Measurements from ENCODE around the gene DVL2. TPM values are rescaled to one million over a fixed set of nuclear protein-coding genes. Genes with fewer than 3 reads are reported as not detected.
A peak's percentile ranks its signal among the peaks of the same experiment; 100 is the strongest.

The DVL2 gene
- total RNA-seq, 2 donors from 2014 or later, result 32.4 to 42.4 TPM

DNA sequence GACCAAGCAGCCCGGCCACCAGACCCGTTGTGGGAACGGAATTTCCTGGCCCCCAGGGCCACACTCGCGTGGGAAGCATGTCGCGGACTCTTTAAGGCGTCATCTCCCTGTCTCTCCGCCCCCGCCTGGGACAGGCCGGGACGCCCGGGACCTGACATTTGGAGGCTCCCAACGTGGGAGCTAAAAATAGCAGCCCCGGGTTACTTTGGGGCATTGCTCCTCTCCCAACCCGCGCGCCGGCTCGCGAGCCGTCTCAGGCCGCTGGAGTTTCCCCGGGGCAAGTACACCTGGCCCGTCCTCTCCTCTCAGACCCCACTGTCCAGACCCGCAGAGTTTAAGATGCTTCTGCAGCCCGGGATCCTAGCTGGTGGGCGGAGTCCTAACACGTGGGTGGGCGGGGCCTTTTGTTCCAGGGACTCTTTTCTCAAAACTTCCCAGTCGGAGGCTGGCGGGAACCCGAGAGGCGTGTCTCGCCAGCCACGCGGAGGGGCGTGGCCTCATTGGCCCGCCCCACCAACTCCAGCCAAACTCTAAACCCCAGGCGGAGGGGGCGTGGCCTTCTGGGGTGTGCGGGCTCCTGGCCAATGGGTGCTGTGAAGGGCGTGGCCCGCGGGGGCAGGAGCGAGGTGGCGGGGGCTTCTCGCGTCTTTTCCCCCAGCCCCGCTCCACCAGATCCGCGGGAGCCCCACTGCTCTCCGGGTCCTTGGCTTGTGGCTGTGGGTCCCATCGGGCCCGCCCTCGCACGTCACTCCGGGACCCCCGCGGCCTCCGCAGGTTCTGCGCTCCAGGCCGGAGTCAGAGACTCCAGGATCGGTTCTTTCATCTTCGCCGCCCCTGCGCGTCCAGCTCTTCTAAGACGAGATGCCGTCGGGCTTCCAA is 47.0 kb upstream of the DVL2 start, which contains the start of gene SLC2A4:
TSS of gene SLC2A4 (plus strand) at position 645 of the 879 bp plus-strand sequence. CDS start at position 862, 217 bp downstream.
- Histone ChIP-seq H3K36me3 (no peaks in the 10 kb centered on the region), H3K9me3 (no peaks in the 10 kb centered on the region), H3K4me1 (peaks cover 14% of the 10 kb centered on the region), H3K9ac (ENCODE audit: low read depth in 2 of 2, low read length in 2 of 2) (peak within 1 kb of the TSS; percentile 73 to 89), H3K4me3 (peak within 1 kb of the TSS; percentile 39), H3K27me3 (peaks cover 8% of the 10 kb centered on the region), H3K27ac (peak within 1 kb of the TSS; percentile 76)
- intact Hi-C loops (cut with DNase I), result no loop called here
- TF ChIP-seq, protein P1, sequence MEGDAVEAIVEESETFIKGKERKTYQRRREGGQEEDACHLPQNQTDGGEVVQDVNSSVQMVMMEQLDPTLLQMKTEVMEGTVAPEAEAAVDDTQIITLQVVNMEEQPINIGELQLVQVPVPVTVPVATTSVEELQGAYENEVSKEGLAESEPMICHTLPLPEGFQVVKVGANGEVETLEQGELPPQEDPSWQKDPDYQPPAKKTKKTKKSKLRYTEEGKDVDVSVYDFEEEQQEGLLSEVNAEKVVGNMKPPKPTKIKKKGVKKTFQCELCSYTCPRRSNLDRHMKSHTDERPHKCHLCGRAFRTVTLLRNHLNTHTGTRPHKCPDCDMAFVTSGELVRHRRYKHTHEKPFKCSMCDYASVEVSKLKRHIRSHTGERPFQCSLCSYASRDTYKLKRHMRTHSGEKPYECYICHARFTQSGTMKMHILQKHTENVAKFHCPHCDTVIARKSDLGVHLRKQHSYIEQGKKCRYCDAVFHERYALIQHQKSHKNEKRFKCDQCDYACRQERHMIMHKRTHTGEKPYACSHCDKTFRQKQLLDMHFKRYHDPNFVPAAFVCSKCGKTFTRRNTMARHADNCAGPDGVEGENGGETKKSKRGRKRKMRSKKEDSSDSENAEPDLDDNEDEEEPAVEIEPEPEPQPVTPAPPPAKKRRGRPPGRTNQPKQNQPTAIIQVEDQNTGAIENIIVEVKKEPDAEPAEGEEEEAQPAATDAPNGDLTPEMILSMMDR (IDR thresholded peaks at IDR 0.05), result no peak
- DNase-seq, result peak; percentile 98

DNA sequence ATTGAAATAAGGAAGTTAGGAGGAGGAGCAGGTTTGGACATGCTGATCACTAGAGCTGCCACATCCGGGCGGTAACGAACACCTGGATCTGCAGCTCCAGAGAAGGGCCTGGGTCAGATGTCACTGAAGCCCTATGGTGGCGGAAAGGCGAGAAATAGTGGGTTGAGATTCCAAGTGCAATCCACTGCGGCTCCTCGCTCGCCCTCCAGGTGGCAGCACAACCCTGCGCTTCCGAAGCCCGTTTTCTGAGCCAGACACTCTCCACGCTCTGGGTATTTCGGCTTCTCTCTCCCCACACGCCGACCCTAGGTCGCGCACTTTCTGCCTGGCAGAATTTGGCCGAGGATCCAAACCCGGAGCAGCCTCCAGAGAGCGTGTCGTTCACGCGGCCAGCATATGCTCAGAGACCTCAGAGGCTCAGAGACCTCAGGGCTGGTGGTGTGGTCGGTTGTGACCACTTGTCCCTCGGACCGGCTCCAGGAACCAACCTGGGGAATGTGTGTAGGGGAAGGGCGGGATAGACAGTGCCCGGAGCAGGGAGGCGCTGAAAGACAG is 46.3 kb upstream of the DVL2 start:
- intact Hi-C loops (cut with DNase I), result no loop called here

DNA sequence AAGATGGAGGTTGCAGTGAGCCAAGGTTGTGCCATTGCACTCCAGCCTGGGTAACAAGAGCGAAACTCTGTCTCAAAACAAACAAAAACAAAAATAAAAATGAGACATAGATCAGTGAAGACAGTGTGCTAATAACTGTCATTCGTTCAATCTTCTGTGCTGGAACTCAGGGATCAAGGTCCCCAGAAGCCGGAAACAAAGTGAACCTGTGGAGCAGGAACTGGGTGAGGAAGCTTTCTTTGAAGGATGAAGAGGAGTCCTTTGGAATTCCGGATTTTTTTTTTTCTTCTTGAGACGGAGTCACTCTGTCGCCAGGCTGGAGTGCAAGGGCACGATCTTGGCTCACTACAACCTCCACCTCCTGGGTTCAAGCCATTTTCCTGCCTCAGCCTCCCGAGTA is 45.1 kb upstream of the DVL2 start:
- TF ChIP-seq, protein P1 (IDR thresholded peaks at IDR 0.05), result no peak
- no peaks in the 10 kb centered on the region for H3K36me3 ChIP-seq
- peak overlapping the region in 1 of 2 donors; percentile 89 for H3K9ac ChIP-seq (ENCODE audit: low read depth in 2 of 2, low read length in 2 of 2)
- peak; percentile 71 for DNase-seq
- intact Hi-C loops (cut with DNase I), result no loop called here
- no peak overlapping the region for H3K4me3 ChIP-seq
- H3K4me1 ChIP-seq, result peaks cover 14% of the 10 kb centered on the region
- peak overlapping the region; percentile 76 for H3K27ac ChIP-seq
- peaks cover 8% of the 10 kb centered on the region for H3K27me3 ChIP-seq
- H3K9me3 ChIP-seq, result no peaks in the 10 kb centered on the region

More for the DNA sequence above, 46.3 kb upstream of the DVL2 start:
- Histone ChIP-seq H3K27me3 (peaks cover 8% of the 10 kb centered on the region), H3K4me3 (peak overlapping the region; percentile 39), H3K4me1 (peaks cover 14% of the 10 kb centered on the region), H3K9ac (ENCODE audit: low read depth in 2 of 2, low read length in 2 of 2) (peak overlapping the region; percentile 57 to 89), H3K27ac (peak overlapping the region; percentile 76), H3K9me3 (no peaks in the 10 kb centered on the region), H3K36me3 (no peaks in the 10 kb centered on the region)
- peak; percentile 91 for DNase-seq
- TF ChIP-seq, protein P1 (IDR thresholded peaks at IDR 0.05), result peak; percentile 81

DNA sequence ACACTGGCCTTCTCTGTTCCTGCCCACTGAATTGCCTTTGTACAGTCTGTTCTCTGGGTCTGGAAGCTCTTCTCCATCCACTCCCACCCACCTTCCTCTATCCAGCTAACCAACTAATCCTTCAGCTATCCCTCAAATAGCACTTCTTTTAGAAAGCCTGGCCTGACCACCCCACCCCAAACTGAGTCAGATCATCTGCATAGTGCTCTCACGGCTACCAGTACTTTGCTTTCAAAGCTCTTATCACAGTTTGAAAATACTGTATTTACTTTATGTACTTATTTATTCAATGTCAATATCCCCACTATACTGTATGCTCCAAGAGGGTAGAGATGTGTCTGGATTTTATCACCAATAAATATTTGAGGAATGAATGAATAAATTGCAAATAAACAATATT is 32.5 kb upstream of the DVL2 start:
- H3K27me3 ChIP-seq, result no peaks in the 10 kb centered on the region
- no peak overlapping the region for H3K4me3 ChIP-seq
- no peaks in the 10 kb centered on the region for H3K36me3 ChIP-seq
- intact Hi-C loops (cut with DNase I), result no loop called here
- TF ChIP-seq, protein P1 (IDR thresholded peaks at IDR 0.05), result no peak
- H3K4me1 ChIP-seq, result no peaks in the 10 kb centered on the region
- no peak for DNase-seq
- H3K27ac ChIP-seq, result peak overlapping the region; percentile 8
- H3K9ac ChIP-seq (ENCODE audit: low read depth in 2 of 2, low read length in 2 of 2), result no peak overlapping the region
- H3K9me3 ChIP-seq, result no peaks in the 10 kb centered on the region

DNA sequence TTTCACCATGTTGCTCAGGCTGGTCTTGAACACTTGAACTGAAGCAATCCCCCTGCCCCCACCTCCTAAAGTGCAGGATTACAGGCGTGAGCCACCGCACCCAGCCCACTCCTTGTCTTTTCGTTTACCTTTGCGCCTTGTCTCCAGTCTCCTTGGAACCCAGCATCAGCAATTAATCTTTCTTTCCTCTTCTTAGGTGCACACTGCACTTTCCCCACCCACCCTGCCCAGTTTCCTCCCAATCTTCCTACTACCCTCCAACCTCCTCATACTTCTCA is 29.4 kb upstream of the DVL2 start:
- H3K27ac ChIP-seq, result peak overlapping the region; percentile 93
- H3K27me3 ChIP-seq, result no peaks in the 10 kb centered on the region
- intact Hi-C loops (cut with DNase I), result loop anchor here (5.0 kb wide), 1 partner anchor 34 kb away; no protein-coding TSS in a partner anchor
- H3K36me3 ChIP-seq, result no peaks in the 10 kb centered on the region
- TF ChIP-seq, protein P1 (IDR thresholded peaks at IDR 0.05), result no peak
- H3K4me1 ChIP-seq, result no peaks in the 10 kb centered on the region
- peak overlapping the region in 1 of 2 donors; percentile 96 for H3K9ac ChIP-seq (ENCODE audit: low read depth in 2 of 2, low read length in 2 of 2)
- H3K9me3 ChIP-seq, result no peaks in the 10 kb centered on the region
- H3K4me3 ChIP-seq, result peak overlapping the region; percentile 77
- DNase-seq, result peak; percentile 76

Measured in colonic mucosa (tissue), 4 donors.